HG02571 (cell line): ENCODE data around the gene TMEM212.
A peak's percentile ranks its signal among the peaks of the same experiment; 100 is the strongest.

Experiments used
- ATAC-seq: cut with Tn5 transposase; IDR thresholded peaks from one replicate; pipeline ENCODE4 v1.9.1; 2021; ENCODE audit warnings: mild to moderate bottlenecking, moderate library complexity; ENCODE audit not compliant: unreplicated experiment

TMEM212 gene

DNA sequence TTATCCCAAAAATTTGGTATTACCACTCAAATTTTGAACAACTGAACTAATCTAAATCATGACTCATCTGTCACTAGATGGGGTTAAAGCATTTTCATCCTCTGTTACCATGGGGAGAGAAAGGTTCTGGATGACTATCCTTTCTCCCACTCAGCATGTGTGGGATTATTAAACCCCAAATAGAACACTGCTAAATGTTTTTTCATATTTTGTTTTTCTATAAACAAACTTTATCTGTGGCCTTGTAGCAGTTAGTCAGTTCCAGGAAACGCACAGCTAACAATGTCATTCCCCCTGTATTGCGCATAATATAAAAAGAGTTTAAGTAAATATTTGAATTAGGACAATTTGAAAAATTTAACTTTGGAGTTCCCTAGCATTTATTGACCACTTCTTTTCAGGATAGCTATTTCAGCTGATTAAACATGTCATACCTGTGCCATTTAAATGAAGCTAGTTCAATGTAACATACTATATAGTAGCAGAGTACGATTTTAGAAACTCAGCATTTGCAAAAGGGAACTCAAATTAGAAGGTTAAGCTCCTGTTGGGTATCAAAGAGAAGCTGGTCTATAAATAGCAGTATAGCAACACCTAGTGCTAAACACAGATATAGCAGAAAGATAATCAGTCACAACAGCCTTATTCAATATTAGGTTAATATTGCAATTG is 9.2 kb upstream of the TMEM212 start:
- ATAC-seq: no peak

DNA sequence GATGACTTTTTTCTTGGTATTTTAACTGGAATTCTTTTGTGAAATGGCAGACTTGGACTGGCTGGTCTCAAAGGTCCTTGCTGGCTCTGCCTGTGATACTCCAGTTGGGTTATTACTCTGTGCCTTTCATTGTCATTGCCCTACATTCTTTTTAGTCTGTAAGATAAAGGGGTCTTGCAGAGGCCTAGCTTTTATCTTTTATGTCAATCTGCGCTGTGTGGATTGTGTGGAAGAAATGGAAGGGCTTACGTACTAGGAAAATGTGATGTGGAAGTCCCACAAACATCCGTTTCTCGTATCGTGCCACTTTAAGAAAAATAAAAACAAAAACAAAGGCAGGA is 8.7 kb upstream of the TMEM212 start:
- ATAC-seq: no peak

DNA sequence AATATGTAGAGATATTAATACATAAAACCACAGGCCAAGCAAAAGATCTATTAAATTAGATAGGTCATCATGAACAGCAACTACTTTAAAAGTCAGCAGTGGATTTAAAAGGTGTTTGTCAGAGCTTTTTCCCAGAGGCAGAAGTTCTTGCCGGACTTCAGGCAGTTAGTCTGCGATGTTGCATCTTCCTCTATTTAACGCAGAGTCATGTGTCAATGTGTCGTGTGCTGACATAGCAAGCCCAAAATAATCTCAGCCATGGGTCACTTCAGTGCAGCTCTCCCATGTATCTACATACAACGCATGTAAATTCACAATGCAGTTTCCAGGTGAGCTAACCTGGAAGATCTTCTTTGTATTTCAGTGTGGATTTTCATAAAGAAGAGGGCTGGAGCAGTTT is 8.0 kb upstream of the TMEM212 start:
- ATAC-seq: no peak

DNA sequence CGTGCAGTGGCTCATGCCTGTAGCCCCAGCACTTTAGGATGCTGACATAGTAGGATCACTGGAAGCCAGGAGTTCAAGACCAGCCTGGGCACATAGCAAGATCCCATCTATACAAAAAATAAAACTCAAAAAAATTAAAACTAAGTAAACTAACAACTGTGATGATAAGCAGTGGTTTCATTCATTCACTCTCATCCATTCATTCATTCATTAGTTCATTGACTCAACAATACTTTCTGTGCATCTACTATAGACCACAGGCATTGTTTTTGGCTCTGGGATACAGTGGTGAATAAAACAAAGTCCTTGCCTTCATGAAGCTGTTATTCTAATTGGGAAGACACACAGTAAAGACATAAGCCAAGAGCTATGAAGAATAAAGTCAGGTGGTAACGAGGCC is 7.5 kb upstream of the TMEM212 start:
- ATAC-seq: no peak

DNA sequence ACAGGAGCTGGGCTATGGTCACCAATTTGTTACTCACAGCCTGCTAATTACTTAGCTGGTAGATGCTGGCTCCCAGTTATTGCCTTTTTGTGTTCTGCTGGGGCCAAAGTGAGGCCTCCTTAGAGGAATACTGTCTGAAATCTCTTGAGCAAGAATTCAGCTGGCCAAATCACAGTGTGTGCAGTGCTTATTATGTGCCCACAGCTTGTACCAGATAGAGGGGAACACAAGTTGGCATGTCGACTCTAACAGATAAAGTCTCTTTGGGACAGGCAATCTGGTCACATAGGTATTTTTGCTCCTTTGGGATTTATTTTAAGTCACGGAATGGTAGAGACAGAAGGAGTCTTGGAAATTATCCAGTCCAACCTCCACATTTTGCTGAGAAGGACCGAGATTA is 6.3 kb upstream of the TMEM212 start:
- ATAC-seq: no peak

DNA sequence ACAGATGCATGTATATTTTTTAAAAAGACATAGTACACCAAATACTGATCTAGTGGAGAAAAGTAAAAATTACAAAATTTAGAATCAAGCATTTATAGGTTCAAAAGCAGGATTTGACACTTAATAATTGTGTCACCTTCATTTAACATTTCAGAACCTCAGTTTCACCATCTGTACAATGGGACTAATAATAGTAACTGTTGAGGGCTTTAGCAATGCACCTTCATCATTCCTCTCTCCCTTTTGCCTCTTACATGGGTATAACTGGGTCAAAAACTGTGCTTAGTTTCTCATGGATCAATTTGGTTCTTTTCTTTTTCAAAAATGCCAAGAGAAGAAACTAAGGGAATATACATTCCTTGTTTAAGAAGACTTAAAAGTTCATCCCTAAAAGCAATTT is 5.5 kb upstream of the TMEM212 start:
- ATAC-seq: no peak

DNA sequence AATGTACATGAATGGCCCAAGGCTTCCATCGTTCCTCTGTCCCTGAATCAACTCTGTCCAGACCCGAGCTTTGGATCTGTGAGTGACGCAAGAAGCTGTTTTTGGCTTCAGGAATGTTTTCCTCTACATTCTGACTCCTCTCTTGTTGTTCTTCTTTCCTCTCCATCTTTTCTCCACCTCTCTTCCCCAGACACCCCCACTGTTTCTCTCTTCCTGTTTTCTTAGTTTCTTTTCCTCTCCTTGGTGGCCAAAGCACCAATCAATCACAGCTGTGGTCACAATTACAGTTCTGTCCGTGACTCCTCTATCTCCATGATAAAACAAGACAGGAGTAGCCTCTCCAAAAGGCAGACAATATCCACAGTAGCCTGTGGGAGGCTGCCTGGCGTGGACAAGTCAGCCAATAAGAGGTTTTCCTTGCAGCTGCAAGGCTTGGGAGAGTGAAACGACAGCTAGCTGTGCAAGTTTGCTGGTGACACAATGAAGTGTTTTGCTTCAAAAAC is 4.9 kb upstream of the TMEM212 start:
- ATAC-seq: no peak

DNA sequence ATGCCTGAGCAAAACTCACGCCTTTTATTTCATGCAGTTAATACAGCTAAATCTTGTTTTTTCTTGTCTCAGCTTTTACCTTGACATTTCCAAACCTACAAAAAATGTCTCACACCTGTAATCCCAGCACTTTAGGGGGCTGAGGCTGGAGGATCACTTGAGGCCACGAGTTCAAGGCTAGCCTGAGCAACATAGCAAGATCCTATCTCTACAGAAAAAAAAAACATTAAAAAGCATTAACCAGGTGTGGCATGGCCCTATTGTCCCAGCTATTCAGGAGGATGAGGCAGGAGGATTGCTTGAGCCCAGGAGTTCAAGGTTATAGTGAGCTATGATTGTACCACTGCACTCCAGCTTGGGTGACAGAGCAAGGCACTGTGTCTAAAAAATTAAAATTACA is 3.9 kb upstream of the TMEM212 start:
- ATAC-seq: no peak

DNA sequence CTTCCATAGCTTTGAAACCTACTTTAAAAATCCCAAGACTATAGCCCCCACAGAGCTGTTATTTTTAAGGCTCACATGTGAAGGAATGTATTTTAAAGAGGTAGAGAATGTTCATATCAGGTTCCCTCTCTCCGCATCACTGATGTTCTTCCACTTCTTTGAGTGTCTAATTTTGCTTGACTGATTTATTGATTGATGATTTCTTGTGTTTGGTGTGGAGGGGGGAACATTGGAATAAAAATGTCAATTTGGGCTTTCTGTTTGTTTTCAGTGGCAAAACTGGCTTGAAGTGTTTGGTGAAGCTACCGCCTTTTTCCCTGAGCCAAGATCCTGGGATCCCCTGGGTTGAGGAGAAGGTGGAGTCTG is 2.7 kb upstream of the TMEM212 start:
- no peak for ATAC-seq

DNA sequence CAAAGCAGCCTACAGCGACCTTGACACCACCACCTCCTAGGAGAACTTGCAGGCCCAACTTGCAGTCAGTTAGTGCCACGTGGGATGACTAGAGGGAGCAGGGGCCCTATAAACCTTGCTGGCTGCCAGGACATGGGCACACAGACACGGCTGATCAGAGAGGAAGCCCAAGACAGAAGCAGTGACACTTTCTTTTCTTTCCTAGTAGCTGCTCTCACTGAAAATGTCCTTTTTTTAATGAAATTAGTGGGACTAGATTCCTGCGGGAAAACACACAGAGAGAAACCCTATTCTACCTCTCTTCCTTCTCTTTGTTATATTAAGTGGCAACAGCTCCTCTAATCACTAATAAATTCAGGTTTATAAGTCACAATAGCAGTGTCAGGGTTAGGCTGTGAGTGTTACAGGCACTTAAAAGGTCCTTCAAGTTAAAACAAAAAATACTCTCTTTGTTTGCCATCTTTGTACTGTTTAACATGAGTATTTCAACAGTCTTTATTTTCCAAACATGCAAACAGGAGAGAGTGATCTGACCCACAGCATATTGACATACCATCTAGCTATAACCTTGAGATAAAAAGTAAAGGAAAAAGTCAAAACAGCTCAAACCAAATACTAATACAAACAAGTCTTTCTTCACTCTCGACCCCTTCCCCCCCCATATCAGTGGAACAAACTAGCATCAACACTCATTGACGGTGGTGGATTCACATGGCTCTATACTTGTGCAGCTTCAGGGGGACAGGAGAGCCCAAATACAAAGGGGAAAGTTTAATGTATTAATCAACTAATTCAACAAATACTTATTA is 2.1 kb upstream of the TMEM212 start:
- ATAC-seq: no peak

DNA sequence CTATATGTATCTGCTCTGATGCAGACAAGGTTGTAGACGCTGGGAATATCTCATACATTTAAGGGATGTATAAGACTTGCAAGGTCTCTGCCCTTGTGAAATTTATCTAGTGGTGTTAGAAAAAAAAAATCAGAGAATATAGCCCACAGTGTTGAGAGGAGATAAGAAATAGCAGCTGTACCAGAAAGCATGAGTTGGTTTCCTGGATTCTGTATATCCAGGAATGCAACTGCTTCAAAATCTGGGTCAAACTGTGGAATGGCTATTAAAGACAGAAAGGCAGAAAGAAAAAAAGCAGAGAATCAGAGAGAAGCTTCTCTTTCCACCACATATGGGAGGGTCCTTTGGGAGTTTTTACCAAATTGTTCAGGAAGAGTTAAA is 1.5 kb upstream of the TMEM212 start:
- ATAC-seq: no peak

DNA sequence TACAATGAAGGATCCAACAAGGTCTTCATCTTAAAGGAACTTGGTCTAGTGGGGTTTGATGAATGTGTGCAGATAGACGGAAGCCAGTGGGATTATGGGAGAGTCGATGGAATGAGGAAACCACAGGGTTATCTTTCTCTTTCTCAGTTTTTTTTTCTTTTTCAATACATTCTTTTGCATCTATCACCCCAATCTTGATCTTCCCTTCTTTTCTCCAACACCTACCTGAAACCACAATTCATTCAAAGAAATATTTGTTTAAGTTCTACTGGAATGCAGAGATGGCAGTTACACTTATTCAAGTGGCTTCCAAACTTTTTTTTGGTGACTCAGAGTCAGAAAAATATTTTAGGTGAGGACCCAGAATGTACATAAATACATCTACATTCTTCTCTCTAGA is 1.7 kb downstream of the TMEM212 start:
- ATAC-seq: no peak

DNA sequence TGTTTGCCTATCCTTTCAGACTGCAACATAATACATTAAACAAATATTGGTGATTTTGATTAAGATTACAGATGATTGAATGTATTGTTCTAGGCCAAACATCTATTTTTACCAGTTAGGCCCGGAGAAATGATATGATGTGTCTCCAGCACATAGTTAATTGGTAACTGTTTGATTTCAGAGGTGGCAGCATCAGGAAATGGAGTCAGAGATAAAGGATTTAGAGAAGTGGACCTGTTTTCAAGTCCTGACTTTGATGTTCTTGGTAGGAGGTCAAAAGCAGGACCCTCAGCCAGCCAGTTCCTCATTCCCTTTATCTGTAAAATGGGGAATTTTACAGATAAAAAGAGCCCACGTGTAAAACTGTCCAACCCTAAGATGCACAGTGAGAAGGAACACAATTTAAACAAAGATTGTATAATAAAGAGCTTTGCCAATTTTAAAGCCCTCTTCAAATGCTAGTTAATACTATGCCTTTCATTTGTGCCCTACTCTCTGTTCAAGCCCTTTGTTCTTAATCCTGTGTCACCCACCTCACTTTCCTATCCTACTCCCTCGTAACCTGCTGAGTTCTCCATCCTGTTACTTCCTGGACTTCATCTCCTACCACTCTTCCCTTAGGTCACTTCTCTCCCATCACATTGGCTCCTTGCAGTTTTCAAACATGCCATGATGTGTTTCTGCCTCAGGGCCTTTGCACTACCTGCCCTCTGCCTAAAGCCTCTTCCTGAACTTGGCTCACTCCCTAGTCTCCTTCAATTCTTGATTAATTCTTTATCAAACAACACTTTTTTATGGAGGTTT is 2.5 kb downstream of the TMEM212 start:
- ATAC-seq: no peak

DNA sequence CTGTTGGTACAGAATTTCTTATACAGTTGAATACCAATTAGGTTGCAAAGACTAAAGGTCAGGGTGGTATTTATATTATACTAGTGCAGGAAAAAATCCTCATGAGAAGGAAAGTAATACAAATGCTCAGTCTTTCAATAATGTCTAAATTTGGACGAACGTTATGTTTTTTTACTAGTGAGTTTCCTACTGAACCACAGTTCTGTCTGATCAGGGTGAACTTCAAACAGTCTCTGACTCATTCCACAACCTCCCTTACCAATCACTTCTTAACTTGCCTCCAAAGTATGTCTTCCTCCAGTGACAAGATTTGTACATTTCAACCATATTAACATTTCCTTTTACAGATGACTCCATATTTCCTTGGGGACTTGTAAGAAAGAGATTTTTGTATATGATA is 3.4 kb downstream of the TMEM212 start:
- ATAC-seq: peak; percentile 93

DNA sequence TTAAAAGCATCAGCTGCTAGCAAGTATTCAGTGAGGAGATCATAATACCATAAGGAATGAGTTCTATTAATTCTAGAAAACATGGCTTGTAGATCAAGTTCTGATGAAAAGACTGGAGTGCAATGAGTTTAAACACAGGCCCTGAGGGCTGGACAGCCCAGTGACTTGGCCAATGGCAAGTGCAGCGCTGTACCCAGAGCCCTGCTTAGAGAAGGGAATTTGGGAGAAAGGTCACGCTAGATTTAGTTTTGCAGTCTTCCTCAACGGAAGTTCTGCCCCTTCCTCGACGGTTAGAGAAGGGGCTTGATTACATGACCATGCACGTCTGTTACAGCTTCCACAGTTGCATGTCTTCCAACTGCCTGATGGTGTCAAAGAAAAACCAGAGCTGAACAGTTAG is 4.0 kb downstream of the TMEM212 start:
- ATAC-seq: no peak

DNA sequence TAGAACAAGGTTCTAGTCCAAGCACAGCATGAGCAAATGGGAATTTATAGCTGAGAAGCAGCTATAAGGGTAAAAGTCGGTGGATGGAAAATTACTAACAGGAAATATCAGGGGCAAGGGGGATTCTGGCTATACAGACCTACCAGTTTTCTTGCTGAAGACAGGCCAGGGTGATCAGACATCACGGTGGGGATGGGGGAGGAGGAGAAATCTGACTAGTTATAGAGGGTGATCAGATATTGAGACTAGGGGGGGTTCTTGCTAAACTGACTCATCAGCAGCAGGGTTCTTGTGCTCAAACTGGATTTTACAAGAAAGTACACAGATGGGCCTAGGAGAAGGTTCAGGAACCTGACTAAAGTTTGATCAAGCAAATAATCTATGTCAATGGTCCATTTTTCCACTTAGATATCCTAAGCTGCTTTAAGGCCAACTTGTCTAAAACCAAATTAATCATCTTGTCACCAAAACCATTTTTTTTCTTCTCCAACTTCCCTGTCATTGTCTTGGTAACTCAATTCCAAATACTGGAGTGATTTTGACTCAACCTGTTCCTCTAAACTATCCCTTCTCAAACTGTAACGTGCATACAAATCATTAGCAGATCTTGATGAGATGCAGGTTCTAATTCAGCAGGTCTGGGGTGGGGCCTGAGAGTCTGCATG is 4.6 kb downstream of the TMEM212 start:
- ATAC-seq: no peak

DNA sequence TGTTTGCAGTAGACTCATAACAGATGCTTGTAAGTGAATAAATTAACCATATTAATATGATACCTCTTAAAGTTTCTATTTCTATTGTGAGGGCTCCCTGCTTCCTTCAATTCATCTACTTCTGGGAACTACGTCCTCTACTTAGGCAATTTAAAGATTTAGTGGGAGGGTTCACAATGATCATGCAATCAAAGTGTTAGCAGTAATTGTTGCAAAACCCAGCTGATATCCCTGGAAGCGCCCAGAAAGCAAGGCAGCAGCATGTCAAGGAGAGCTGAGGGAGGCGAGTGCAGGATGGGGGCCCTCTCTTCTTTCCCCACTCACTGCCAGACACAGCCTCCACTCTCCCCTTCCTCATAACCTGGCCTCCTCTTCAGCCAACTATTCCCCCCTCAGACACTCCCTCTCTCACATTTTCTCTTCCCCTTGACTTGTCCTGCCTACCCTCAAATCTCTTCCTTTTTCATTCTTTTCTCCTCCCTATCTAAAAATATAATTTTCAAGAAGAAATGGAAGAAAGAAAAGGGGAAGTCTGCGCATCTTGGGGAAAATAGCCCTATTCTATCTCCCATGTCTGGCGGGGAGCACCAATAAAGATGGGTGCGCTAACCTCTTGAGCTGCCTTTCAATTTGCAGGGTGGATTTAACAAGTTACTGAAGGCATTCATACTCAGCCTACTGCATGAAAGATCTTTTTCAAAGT is 6.6 kb downstream of the TMEM212 start:
- ATAC-seq: no peak

DNA sequence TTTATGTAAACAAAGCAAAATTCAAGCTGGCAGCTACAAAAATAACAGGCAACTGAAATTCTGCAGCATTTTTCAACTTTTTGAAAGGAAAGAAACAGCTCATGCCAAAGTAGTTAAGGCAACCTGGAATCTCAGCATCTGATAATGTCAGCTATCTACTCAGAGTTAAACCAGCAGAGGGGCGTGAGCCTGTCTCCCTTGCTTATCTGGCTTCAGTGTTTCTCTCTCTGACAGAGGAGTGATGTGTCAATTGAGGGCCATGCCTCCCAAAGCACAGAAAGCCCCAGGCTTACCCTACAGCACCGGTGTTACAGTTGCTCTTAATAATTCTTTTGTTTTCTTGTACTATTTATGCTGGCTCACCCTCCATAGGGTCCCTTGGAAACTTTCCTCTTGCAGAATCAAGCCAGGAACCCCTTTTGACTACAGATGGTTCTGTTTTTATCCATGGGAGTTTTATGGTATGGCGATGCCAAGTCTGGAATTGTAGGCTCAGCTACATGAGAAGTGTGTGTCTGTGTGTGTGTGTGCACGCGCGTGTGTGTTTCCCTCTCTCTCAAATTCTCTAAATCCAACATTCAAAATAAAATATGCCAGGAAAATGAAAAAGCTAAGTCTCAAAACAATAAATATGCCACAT is 7.3 kb downstream of the TMEM212 start:
- ATAC-seq: no peak

DNA sequence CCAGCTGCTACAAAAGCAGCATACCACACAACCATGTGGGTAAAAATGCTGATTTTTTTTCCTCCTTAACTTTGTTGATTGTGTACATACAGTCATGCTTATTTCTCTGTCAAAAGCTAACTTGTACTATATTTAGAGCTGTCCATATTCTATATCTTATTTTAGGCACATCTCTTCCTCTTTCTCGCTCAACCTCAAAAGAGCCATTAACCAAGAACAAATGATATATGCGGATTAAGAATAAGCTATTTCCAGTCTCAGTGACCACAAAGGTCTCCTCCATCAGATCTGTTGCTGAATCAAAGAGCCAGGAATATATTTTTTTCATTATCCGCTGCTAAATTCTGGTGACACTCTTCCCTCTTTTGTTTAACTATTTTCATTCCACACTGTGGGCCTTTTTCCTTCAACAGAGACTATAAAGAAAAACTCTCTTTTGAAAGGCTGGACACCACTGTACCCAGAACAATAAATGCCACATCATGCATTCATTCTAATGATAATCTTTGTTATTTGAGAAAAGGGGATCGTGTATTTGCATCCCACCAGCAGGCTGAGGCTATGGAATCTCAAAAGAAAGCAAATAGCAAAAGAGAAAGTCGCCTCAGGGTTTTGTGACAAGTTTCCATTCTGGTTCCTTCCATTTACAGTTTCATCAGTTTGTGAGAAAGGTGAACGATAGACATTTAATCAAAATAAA is 8.0 kb downstream of the TMEM212 start:
- ATAC-seq: no peak

DNA sequence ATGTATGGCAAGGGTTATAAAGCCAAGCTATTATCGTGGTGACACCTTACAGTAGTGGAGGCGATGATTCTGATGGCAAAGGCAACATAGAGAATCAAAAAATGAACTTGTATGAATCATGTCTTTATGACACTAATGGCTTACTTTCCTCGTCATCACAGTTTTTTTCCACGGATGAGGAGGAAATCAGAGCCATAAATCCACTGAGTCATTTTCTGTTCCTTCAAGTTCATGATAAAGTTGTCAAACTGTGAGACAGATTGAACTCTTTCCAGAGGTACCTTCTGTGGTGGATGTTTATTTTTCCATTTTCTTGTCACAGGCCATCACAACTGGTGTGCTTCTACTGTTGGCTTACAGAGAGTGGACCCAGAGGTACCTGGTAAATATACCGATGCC is 8.5 kb downstream of the TMEM212 start:
- no peak for ATAC-seq
